Upper lobe of left lung (tissue), 6 donors: ENCODE data around the gene TRAPPC6A. TPM values are rescaled to one million over a fixed set of nuclear protein-coding genes. Genes with fewer than 3 reads are reported as not detected.
"Not testable (repeated sequence)": the region's sequence is repeated elsewhere in the genome, so short reads cannot be mapped to it uniquely, and the experiment has no call there.

Experiments
- ATAC-seq, 2 donors: fragments of 200-7000 bp; cut with Tn5 transposase; one replicate each; pipeline ENCODE4 v1.9.1; 2022; ENCODE audit warnings: mild to moderate bottlenecking in 2 of 2, moderate library complexity in 2 of 2; ENCODE audit not compliant: low FRiP score in 2 of 2
- DNase-seq, 2 donors: peaks; one replicate each; pipeline ENCODE4 v3.0.0-alpha.2; 2019 to 2020
- H3K27ac ChIP-seq, 4 donors: fragments of 200-600 bp; sonication (generic); one replicate each; pipeline ENCODE4 v1.5.1; 2016 to 2019
- H3K27me3 ChIP-seq, 4 donors: fragments of 200-600 bp; sonication (generic); one replicate each; pipeline ENCODE4 v1.5.1; 2017 to 2019
- H3K36me3 ChIP-seq, 4 donors: fragments of 200-600 bp; sonication (generic); one replicate each; pipeline ENCODE4 v1.5.1; 2016 to 2019
- H3K4me1 ChIP-seq, 4 donors: fragments of 200-600 bp; sonication (generic); one replicate each; pipeline ENCODE4 v1.5.1; 2018 to 2019
- H3K4me3 ChIP-seq, 4 donors: fragments of 200-600 bp; sonication (generic); one replicate each; pipeline ENCODE4 v1.5.1; 2017 to 2019; ENCODE audit warnings: mild to moderate bottlenecking in 2 of 4, moderate library complexity in 1 of 4
- H3K9me3 ChIP-seq, 4 donors: fragments of 200-600 bp; sonication (generic); one replicate each; pipeline ENCODE4 v1.5.1; 2018 to 2019
- EP300 ChIP-seq, 4 donors: sonication (generic); formaldehyde crosslinking; IDR thresholded peaks; one replicate each; pipeline ENCODE4 v1.5.1; 2017; ENCODE audit warnings: antibody characterized with exemption in 4 of 4, control low read depth in 2 of 4
- POLR2A ChIP-seq, 4 donors: fragments of 450-650 bp; IDR thresholded peaks; one replicate each; pipeline ENCODE4 v1.5.1; 2016 to 2017; ENCODE audit warnings: antibody characterized with exemption in 4 of 4, mild to moderate bottlenecking in 2 of 4
- POLR2AphosphoS5 ChIP-seq, 2 donors: sonication (generic); formaldehyde crosslinking; IDR thresholded peaks; one replicate each; pipeline ENCODE4 v1.5.1; 2017; ENCODE audit warnings: antibody characterized with exemption in 2 of 2
- WGBS, 2 donors: methylation state at CpG; one replicate each; pipeline ENCODE4 v1.1.5; 2017 to 2018; 5-methylcytosine and 5-hydroxymethylcytosine counted together
- total RNA-seq, 6 donors: library from RNA; depleted of rRNA in 4 of 6; stranded (reverse); fragments of >200 nt in 4 of 6; gene quantifications; one replicate each; pipeline versions ENCODE4 v1.1.0 to v1.2.1, GENCODE V29; 2016 to 2021
- TF ChIP-seq, protein P1 (sequence below), 6 experiments: fragments of 450-650 bp in 4 of 6; fragments of 200-600 bp in 2 of 6; sonication (generic) in 2 of 6; IDR thresholded peaks; one replicate each; pipeline ENCODE4 v1.5.1; 2016 to 2019; ENCODE audit warnings: antibody characterized with exemption in 6 of 6
- donor health status: DM: no; HTN: no; CAD: no; lungs with moderate emphysema.
- donor health status: DM: no; HTN: yes; CAD: no; lungs with severe emphysema.

Gene TRAPPC6A
- total RNA-seq, 6 donors from 2014 or later: 10.5 to 53.3 (median 23.7) TPM

GRCh38 chr19:45124021-45124420 lies 54.0 kb downstream of the TRAPPC6A start:
- DNase-seq (no peak), ATAC-seq (no peak)
- peaks cover 0 to 5% (median 0%) of the 10 kb centered on the region in 4 donors for H3K36me3 ChIP-seq
- no peak overlapping the region for H3K27ac ChIP-seq
- no peak overlapping the region for H3K4me3 ChIP-seq
- peaks cover 0 to 37% (median 2%) of the 10 kb centered on the region in 4 donors for H3K4me1 ChIP-seq
- no peaks in the 10 kb centered on the region for H3K9me3 ChIP-seq
- TF ChIP-seq, protein P1, sequence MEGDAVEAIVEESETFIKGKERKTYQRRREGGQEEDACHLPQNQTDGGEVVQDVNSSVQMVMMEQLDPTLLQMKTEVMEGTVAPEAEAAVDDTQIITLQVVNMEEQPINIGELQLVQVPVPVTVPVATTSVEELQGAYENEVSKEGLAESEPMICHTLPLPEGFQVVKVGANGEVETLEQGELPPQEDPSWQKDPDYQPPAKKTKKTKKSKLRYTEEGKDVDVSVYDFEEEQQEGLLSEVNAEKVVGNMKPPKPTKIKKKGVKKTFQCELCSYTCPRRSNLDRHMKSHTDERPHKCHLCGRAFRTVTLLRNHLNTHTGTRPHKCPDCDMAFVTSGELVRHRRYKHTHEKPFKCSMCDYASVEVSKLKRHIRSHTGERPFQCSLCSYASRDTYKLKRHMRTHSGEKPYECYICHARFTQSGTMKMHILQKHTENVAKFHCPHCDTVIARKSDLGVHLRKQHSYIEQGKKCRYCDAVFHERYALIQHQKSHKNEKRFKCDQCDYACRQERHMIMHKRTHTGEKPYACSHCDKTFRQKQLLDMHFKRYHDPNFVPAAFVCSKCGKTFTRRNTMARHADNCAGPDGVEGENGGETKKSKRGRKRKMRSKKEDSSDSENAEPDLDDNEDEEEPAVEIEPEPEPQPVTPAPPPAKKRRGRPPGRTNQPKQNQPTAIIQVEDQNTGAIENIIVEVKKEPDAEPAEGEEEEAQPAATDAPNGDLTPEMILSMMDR (IDR thresholded peaks at IDR 0.05): no peak
- no peak for TF ChIP-seq POLR2AphosphoS5 (IDR thresholded peaks at IDR 0.05)
- no peak for TF ChIP-seq EP300 (IDR thresholded peaks at IDR 0.05)
- TF ChIP-seq POLR2A (IDR thresholded peaks at IDR 0.05): no peak
- WGBS, 2 donors: 69 to 80% methylated on average over 6 of the region's 6 CpGs
- H3K27me3 ChIP-seq: no peaks in the 10 kb centered on the region

DNA sequence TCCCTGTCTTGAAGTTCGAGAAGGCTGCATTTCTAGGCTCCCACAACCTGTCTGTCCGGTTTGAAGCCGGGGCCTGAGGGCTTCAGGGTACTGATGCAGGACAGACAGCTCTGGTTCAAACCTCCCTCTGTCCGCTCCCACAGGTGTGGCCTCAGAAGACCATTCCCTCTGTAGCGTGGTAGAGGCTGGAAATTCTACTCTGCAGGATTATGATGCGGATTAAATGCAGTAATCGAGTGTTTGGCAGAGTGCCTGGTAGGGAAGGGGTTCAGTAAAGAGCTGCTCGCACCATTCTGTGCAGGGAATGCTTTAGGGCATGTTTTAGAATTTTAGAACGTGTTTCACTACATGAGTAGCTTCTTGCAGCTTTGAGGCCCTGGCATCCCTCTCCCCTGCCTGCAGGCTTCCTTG lies 54.6 kb downstream of the TRAPPC6A start:
- TF ChIP-seq POLR2A (IDR thresholded peaks at IDR 0.05) (no peak), EP300 (IDR thresholded peaks at IDR 0.05) (no peak), POLR2AphosphoS5 (IDR thresholded peaks at IDR 0.05) (no peak)
- TF ChIP-seq, protein P1 (IDR thresholded peaks at IDR 0.05): no peak
- Histone ChIP-seq H3K9me3 (no peaks in the 10 kb centered on the region), H3K27ac (no peak overlapping the region), H3K4me1 (peaks cover 0 to 41% (median 4%) of the 10 kb centered on the region in 4 donors), H3K27me3 (no peaks in the 10 kb centered on the region), H3K4me3 (no peak overlapping the region), H3K36me3 (no peaks in the 10 kb centered on the region)
- no peak for ATAC-seq
- WGBS, 2 donors: 68 to 71% methylated on average over 9 of the region's 9 CpGs
- DNase-seq: no peak

- TF ChIP-seq, protein P1 (IDR thresholded peaks at IDR 0.05): no peak
- TF ChIP-seq EP300 (IDR thresholded peaks at IDR 0.05): no peak
- TF ChIP-seq POLR2AphosphoS5 (IDR thresholded peaks at IDR 0.05): no peak
- TF ChIP-seq POLR2A (IDR thresholded peaks at IDR 0.05): no peak
- WGBS, 2 donors: 89 to 96% methylated on average over 5 to 6 of the region's 6 CpGs
These were observed 55.2 kb downstream of the TRAPPC6A start for GRCh38 chr19:45122832-45123231.

DNA sequence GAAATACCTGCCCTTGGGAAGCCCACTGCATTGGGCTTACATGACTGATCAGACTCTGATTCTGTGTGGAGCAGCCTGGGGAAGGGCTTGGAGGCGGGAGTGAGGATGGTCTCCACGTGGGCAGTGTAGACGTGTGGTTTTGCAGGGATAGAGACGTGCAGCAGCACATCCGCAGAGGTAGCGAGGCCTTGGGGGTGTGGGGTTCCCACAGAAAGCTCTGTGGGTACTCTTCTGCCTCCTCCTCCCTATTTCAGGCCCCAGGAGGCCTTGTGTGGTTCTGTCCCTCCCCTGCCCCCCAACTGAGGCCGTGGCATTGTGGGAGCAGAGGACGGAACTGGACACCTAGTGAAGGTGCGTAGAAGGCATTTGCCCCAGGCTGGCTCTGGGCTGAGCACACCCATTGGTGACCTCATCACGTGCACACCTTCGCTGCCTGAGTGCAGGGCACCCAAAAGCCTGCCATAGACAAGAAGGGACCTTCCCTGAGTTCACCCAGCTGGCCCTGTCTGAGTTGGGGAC lies 56.2 kb downstream of the TRAPPC6A start:
- Histone ChIP-seq H3K27ac (no peak overlapping the region), H3K9me3 (no peaks in the 10 kb centered on the region), H3K27me3 (no peaks in the 10 kb centered on the region), H3K36me3 (no peaks in the 10 kb centered on the region), H3K4me1 (peaks cover 8 to 56% (median 11%) of the 10 kb centered on the region in 4 donors), H3K4me3 (no peak overlapping the region)
- TF ChIP-seq POLR2A (IDR thresholded peaks at IDR 0.05): no peak
- TF ChIP-seq, protein P1 (IDR thresholded peaks at IDR 0.05): no peak
- TF ChIP-seq POLR2AphosphoS5 (IDR thresholded peaks at IDR 0.05): no peak
- no peak for TF ChIP-seq EP300 (IDR thresholded peaks at IDR 0.05)
- DNase-seq (no peak), ATAC-seq (no peak)
- 90 to 92% methylated on average over 11 of the region's 11 CpGs for WGBS, 2 donors

More at GRCh38 chr19:45122832-45123231, 55.2 kb downstream of the TRAPPC6A start:
- H3K27me3 ChIP-seq: no peaks in the 10 kb centered on the region
- no peak overlapping the region for H3K4me3 ChIP-seq
- no peaks in the 10 kb centered on the region for H3K36me3 ChIP-seq
- ATAC-seq (no peak), DNase-seq (no peak)
- peaks cover under 1 to 47% (median 4%) of the 10 kb centered on the region in 4 donors for H3K4me1 ChIP-seq
- H3K27ac ChIP-seq: no peak overlapping the region
- H3K9me3 ChIP-seq: no peaks in the 10 kb centered on the region

DNA sequence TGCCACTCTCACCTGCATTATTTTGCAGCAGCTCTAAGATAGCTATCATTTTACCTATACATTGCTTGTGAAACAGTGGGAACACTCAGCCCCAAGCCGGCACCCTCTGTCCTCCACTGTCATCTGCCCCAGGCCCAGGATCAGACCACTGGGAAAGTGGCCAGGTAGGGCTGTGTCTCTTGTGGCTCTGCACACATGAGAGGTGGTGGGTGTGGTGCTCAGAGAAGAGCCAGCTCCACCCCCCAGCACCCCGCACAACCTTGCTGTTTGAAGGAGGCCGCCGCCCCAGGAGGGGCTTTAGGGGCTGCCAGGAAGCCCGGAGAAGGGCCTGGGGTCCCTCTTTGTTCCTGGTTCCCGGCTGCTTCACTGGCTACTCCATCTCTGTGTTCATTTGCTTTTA lies 58.5 kb downstream of the TRAPPC6A start:
- Histone ChIP-seq H3K27me3 (no peaks in the 10 kb centered on the region), H3K9me3 (no peaks in the 10 kb centered on the region), H3K36me3 (no peaks in the 10 kb centered on the region), H3K4me1 (peaks cover 8 to 69% (median 14%) of the 10 kb centered on the region in 4 donors), H3K4me3 (no peak overlapping the region), H3K27ac (no peak overlapping the region)
- 85 to 86% methylated on average over 6 of the region's 6 CpGs for WGBS, 2 donors
- ATAC-seq: no peak
- no peak for DNase-seq
- TF ChIP-seq, protein P1 (IDR thresholded peaks at IDR 0.05): no peak
- TF ChIP-seq POLR2A (IDR thresholded peaks at IDR 0.05): no peak
- TF ChIP-seq POLR2AphosphoS5 (IDR thresholded peaks at IDR 0.05): no peak
- no peak for TF ChIP-seq EP300 (IDR thresholded peaks at IDR 0.05)

DNA sequence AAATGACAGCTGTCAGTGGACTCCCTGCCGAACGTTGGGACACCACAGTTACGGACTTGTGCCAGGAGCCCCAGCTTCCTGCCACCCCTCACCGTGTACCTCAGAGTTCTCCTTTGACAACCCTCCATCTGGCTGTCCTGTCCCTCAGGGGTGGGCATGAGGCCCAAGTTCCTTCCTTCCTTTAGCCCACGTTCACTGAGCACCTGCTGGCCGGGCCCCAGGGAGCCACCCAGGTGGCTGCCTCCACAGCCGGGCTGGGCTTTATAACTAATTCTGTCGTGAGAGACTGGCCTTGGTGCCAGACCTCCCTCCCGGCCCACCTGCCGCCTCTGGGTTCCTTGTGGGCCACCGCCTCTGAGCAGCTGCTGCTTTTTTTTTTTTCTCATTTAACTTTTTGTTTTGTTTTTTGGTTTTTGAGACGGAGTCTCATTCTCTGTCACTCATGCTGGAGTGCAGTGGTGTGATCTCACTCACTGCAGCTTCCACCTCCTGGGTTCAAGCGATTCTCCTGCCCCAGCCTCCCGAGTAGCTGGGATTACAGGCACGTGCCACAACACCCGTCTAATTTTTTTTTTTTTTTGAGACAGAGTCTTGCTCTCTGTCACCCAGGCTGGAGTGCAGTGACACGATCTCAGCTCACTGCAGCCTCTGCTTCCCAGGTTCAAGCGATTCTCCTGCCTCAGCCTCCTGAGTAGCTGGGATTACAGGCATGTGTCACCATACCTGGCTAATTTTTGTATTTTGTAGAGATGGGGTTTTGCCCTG lies 59.3 kb downstream of the TRAPPC6A start:
- ATAC-seq, H3K27me3 ChIP-seq, DNase-seq, H3K4me3 ChIP-seq, H3K27ac ChIP-seq, H3K9me3 ChIP-seq, H3K36me3 ChIP-seq: not testable (repeated sequence)
- peaks cover 11 to 77% (median 18%) of the 10 kb centered on the region in 4 donors for H3K4me1 ChIP-seq
- WGBS, 2 donors: 51 to 59% methylated on average over 18 of the region's 18 CpGs
